Esophagus muscularis mucosa (tissue), 4 donors: ENCODE data around the gene SMIM5. TPM values are rescaled to one million over a fixed set of nuclear protein-coding genes. Genes with fewer than 3 reads are reported as not detected.

ENCODE experiments used
- DNase-seq: peaks from one replicate; pipeline ENCODE4 v3.0.0-alpha.2; 2017; ENCODE audit errors: extremely low spot score
- H3K27ac ChIP-seq, 4 donors: fragments of 200-600 bp; sonication (generic); replicated peaks in 1 of 4; 1 replicate in 3 of 4; 2 replicates in 1 of 4; pipeline ENCODE4 v1.5.1; 2016 to 2019; ENCODE audit warnings: mild to moderate bottlenecking in 1 of 4
- H3K27me3 ChIP-seq, 4 donors: fragments of 200-600 bp; sonication (generic); one replicate each; pipeline versions ENCODE4 v1.5.1 to v1.6.0; 2016 to 2019
- H3K36me3 ChIP-seq, 4 donors: fragments of 200-600 bp; sonication (generic); one replicate each; pipeline ENCODE4 v1.5.1; 2016 to 2019
- H3K4me1 ChIP-seq, 4 donors: fragments of 200-600 bp; sonication (generic); one replicate each; pipeline ENCODE4 v1.5.1; 2016 to 2019
- H3K4me3 ChIP-seq, 4 donors: fragments of 200-600 bp; sonication (generic); 1 replicate in 2 of 4; 2 replicates in 2 of 4; pipeline ENCODE4 v1.5.1; 2016 to 2019; ENCODE audit warnings: mild to moderate bottlenecking in 4 of 4, moderate library complexity in 1 of 4
- H3K9me3 ChIP-seq, 4 donors: fragments of 200-600 bp; sonication (generic); 1 replicate in 3 of 4; 2 replicates in 1 of 4; pipeline ENCODE4 v1.5.1; 2016 to 2019
- CTCF ChIP-seq, 3 experiments: fragments of 200-600 bp in 2 of 3; fragments of 450-650 bp in 1 of 3; sonication (generic) in 2 of 3; IDR thresholded peaks; one replicate each; pipeline ENCODE4 v1.5.1; 2017 to 2019; ENCODE audit warnings: antibody characterized with exemption in 3 of 3, mild to moderate bottlenecking in 2 of 3, moderate library complexity in 1 of 3
- EP300 ChIP-seq: sonication (generic); formaldehyde crosslinking; IDR thresholded peaks from one replicate; pipeline ENCODE4 v1.6.1; 2017; ENCODE audit warnings: antibody characterized with exemption
- POLR2A ChIP-seq: fragments of 450-650 bp; IDR thresholded peaks from one replicate; pipeline ENCODE4 v1.6.1; 2017; ENCODE audit warnings: antibody characterized with exemption, moderate library complexity, mild to moderate bottlenecking, low read depth
- POLR2AphosphoS5 ChIP-seq, 2 donors: sonication (generic); formaldehyde crosslinking; IDR thresholded peaks; one replicate each; pipeline ENCODE4 v1.6.1; 2017; ENCODE audit warnings: antibody characterized with exemption in 2 of 2
- WGBS: methylation state at CpG from one replicate; pipeline ENCODE4 v1.1.5; 2018; 5-methylcytosine and 5-hydroxymethylcytosine counted together
- intact Hi-C: fragments of 100-400 bp; cut with DNase I; formaldehyde crosslinking; loops from one replicate; pipeline ENCODE4 v1.15.1; 2023
- total RNA-seq, 4 donors: library from RNA; depleted of rRNA; stranded (reverse); fragments of >200 nt; gene quantifications; one replicate each; pipeline versions ENCODE4 v1.1.0 to v1.2.1, GENCODE V29; 2016

SMIM5 gene
- total RNA-seq, 4 donors from 2014 or later = 4.3 to 6.6 (median 5.6) TPM

DNA sequence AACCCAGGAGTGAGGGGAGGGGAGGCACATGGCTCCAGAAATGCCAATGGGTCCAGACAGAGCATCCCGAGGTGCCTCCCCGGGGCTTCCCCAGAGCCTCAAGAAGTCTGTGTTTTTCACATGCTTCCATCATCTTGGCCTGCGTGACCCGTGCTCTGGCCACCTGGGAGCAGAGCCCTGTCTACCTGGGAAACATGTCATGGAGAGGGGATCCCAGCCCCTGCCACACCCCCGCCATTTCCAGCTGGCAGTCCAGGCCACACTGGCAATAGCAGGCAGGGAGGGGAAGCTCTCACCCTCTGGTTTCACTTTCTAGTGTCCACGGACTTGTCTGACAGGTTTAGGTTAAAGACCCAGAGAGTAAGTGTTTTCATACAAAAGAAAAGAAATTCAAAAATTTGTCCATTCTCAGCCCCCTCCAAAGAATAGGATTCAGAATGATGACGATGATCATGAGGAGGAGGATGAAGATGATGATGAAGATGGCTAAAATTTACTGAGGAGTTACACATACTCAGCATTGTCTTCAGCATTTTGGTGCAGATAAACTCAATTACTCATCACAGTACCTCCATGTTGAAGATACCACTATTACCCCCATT is 9.0 kb downstream of the SMIM5 start:
- Histone ChIP-seq H3K4me3 (no peak overlapping the region), H3K4me1 (peaks cover 0 to 26% (median 2%) of the 10 kb centered on the region in 4 donors), H3K9me3 (no peaks in the 10 kb centered on the region), H3K27ac (no peak overlapping the region), H3K27me3 (no peaks in the 10 kb centered on the region), H3K36me3 (peaks cover 0 to 73% (median 24%) of the 10 kb centered on the region in 4 donors)
- no peak for DNase-seq
- 95% methylated on average over 6 of the region's 7 CpGs for WGBS
- intact Hi-C loops = no loop called here
- no peak for TF ChIP-seq POLR2AphosphoS5 (IDR thresholded peaks at IDR 0.05)
- TF ChIP-seq POLR2A = no peak
- no peak for TF ChIP-seq EP300
- no peak for TF ChIP-seq CTCF (IDR thresholded peaks at IDR 0.05)

DNA sequence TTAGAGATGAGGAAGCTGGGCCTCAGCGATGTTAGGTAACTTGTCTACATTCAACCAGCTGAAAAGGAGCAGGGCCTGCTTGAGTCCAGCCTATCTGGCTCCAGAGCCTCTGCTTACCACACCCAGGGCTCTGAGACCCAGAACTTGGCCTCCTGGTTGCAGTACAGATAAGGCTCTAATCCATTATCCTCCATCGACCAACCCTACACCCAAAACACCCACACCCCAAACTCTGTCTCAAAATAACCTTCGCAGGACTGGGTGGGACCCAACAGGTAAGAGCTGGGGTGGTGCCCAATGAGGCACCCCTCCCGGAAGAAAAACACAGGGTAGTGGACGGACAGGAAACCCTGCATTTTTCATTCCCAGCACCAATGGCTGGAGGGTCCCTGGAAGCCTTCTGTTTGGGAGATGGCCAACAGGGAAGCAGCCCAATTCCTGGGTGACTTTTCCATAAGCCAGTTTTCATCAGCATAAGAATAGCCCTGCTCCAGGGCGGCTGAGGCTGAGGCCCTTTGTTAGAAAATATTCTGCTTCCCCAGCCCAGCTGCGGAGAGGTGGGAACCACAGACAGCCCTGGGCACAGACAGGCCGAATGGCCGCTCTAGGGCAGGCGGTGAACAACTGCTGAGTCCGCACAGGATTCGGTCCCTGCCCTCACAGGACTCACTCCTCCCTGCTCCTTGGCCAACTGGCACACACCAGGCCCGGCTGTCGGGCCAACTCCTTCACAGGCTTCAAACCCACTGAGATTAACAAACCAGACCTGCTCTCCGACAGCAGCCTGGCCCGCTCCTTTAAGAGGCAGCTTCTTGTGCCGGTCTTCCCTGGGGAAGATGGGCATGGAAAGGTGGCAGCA is 9.8 kb downstream of the SMIM5 start:
- Histone ChIP-seq H3K27ac (no peak overlapping the region), H3K4me1 (peaks cover 0 to 21% (median 0%) of the 10 kb centered on the region in 4 donors), H3K36me3 (peaks cover 0 to 74% (median 27%) of the 10 kb centered on the region in 4 donors), H3K4me3 (no peak overlapping the region), H3K9me3 (no peaks in the 10 kb centered on the region), H3K27me3 (no peaks in the 10 kb centered on the region)
- TF ChIP-seq CTCF (IDR thresholded peaks at IDR 0.05) = no peak
- no peak for TF ChIP-seq EP300
- no peak for TF ChIP-seq POLR2AphosphoS5 (IDR thresholded peaks at IDR 0.05)
- no peak for TF ChIP-seq POLR2A
- intact Hi-C loops = no loop called here
- DNase-seq = no peak
- 90% methylated on average over 11 of the region's 17 CpGs for WGBS

GRCh38 chr17:75643643-75644017 is 10.4 kb downstream of the SMIM5 start:
- no peak for DNase-seq
- no peaks in the 10 kb centered on the region for H3K9me3 ChIP-seq
- peaks cover 0 to 78% (median 28%) of the 10 kb centered on the region in 4 donors for H3K36me3 ChIP-seq
- intact Hi-C loops = no loop called here
- H3K27me3 ChIP-seq = no peaks in the 10 kb centered on the region
- H3K4me3 ChIP-seq = no peak overlapping the region
- TF ChIP-seq POLR2A = no peak
- no peak for TF ChIP-seq EP300
- no peak overlapping the region for H3K27ac ChIP-seq
- peaks cover 0 to 21% (median 0%) of the 10 kb centered on the region in 4 donors for H3K4me1 ChIP-seq
- WGBS = 93% methylated on average over 6 of the region's 7 CpGs

GRCh38 chr17:75645501-75645888 is 12.3 kb downstream of the SMIM5 start:
- peaks cover 0 to 10% (median 0%) of the 10 kb centered on the region in 4 donors for H3K4me1 ChIP-seq
- H3K36me3 ChIP-seq = peaks cover 6 to 80% (median 38%) of the 10 kb centered on the region in 4 donors
- intact Hi-C loops = no loop called here
- H3K27me3 ChIP-seq = no peaks in the 10 kb centered on the region
- DNase-seq = no peak
- H3K27ac ChIP-seq = no peak overlapping the region
- 70% methylated on average over 7 of the region's 7 CpGs for WGBS
- no peaks in the 10 kb centered on the region for H3K9me3 ChIP-seq
- TF ChIP-seq EP300 (no peak), POLR2A (no peak)
- no peak overlapping the region for H3K4me3 ChIP-seq

DNA sequence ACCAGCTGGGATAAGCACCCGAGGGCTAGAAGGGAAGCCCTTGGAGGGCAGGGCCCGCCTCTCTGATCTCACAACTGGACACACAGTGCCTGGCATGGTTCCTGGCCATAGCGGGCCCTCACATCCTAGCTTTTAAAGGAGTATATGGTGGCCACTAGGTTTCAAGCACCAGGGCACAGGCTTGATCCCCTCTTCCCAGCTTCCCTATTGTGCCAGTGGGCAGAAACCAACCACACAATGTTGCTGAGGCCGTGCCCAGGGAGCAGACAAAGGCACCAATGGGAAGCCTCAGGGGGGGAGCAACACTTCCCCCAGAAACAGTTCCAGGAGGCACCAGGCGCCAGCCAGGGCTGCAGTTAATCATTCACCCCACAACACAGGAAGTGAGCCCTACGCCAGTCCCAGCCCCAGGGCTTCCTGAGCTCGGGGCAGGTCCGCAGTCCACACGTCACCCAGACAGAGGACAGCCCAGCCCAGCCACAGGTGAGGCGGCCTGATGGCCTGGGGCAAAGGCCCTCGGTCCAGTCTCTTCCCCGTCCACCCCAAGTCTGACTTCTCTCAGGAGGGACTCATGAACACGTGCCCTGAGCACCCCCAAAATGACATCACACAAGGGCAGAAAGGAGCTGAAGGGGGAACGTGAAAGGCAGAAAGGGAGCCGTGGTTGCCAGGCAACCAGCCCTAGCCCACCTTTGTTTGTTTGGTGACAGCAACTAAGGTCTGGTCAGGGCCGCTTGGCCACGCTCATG is 12.8 kb downstream of the SMIM5 start:
- Histone ChIP-seq H3K36me3 (peaks cover 11 to 80% (median 41%) of the 10 kb centered on the region in 4 donors), H3K9me3 (no peaks in the 10 kb centered on the region), H3K27me3 (no peaks in the 10 kb centered on the region), H3K27ac (no peak overlapping the region), H3K4me3 (no peak overlapping the region), H3K4me1 (peaks cover 0 to 10% (median 0%) of the 10 kb centered on the region in 4 donors)
- no peak for DNase-seq
- WGBS = 69% methylated on average over 12 of the region's 17 CpGs
- TF ChIP-seq POLR2A = no peak
- no peak for TF ChIP-seq POLR2AphosphoS5 (IDR thresholded peaks at IDR 0.05)
- TF ChIP-seq EP300 = no peak
- TF ChIP-seq CTCF (IDR thresholded peaks at IDR 0.05) = no peak
- intact Hi-C loops = no loop called here
